Measurements from ENCODE around the gene TPD52L2. TPM values are rescaled to one million over a fixed set of nuclear protein-coding genes. Genes with fewer than 3 reads are reported as not detected.

TPD52L2 gene
- total RNA-seq, result 10 to 100 TPM; 37.9 to 39.5 TPM

DNA sequence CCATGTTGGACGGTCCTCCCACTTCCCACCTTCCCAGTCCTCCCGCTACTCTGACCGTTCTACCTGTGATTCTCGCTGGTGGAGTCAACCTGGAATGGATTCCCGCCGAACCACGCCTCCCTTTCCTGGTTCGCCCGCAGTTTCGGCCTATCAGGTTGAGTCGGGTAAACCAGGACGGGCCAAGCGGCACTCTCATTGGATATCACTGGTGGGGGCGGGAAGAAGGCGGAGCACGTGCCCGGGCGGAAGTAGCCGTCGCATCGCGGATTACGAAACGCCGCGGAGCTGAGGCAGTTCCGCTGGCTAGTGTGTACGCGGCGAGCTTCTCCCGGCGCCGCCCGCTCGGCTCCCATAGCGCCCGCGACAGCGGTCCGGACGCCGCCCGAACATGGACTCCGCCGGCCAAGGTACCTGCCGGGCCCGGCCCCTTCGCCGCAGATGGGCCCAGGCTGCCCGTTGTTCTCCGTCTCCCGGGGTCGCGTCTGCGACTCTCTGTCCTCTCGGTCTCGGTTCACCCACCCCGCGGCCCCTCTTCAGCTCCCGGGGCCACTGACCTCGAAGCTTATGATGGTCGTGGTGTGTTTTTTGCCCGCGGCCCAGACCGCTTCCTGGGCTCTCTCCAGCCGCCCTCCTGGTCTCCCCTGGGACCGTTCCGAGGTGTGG is at the start of gene TPD52L2:
TSS of gene TPD52L2 (plus strand) at position 293 of the 663 bp plus-strand sequence. CDS start at position 389, 96 bp downstream.
- DNase-seq (peak; percentile 95), ATAC-seq (ENCODE audit: low read depth) (peak; percentile 83)
- Mint-ChIP-seq H3K4me3 (peak within 1 kb of the TSS; percentile 100), H3K27ac (peak within 1 kb of the TSS; percentile 98), H3K4me1 (peaks cover 15% of the 10 kb centered on the region), H3K36me3 (peaks cover 8% of the 10 kb centered on the region), H3K27me3 (no peaks in the 10 kb centered on the region), H3K9me3 (no peaks in the 10 kb centered on the region)
- POLR2A ChIA-PET, result interaction anchor here (0.7 to 3.0 kb wide), 21 partner anchors 10 to 344 kb away, joined by 3 to 27 read pairs (median 5); partner anchors contain the start of genes ARFRP1, DNAJC5, GMEB2 and LIME1

DNA sequence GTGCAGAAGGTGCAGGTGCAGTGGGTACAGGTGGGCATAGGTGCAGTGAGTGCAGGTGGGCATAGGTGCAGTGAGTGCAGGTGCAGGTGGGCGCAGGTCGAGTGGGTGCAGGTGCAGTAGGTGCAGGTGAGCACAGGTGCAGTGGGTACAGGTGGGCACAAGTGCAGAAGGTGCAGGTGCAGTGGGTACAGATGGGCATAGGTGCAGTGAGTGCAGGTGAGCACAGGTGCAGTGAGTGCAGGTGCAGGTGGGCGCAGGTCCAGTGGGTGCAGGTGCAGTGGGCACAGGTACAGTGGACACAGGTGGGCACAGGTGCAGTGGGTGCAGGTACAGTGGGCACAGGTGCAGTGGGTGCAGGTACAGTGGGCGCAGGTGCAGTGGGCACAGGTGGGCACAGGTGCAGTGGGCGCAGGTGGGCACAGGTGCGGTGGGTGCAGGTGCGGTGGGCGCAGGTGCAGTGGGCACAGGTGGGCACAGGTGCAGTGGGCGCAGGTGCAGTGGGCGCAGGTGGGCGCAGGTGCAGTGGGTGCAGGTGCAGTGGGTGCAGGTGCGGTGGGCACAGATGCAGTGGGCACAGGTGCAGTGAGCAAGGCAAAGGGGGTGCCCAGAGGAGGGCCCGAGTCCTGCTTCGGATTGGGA is 49.3 kb upstream of the TPD52L2 start:
- POLR2A ChIA-PET, result no interaction called here
- Mint-ChIP-seq H3K36me3 (no peaks in the 10 kb centered on the region), H3K9me3 (no peaks in the 10 kb centered on the region), H3K4me1 (no peaks in the 10 kb centered on the region), H3K27ac (no peak overlapping the region), H3K27me3 (peaks cover 7% of the 10 kb centered on the region), H3K4me3 (no peak overlapping the region)
- ATAC-seq (ENCODE audit: low read depth) (no peak), DNase-seq (no peak)

DNA sequence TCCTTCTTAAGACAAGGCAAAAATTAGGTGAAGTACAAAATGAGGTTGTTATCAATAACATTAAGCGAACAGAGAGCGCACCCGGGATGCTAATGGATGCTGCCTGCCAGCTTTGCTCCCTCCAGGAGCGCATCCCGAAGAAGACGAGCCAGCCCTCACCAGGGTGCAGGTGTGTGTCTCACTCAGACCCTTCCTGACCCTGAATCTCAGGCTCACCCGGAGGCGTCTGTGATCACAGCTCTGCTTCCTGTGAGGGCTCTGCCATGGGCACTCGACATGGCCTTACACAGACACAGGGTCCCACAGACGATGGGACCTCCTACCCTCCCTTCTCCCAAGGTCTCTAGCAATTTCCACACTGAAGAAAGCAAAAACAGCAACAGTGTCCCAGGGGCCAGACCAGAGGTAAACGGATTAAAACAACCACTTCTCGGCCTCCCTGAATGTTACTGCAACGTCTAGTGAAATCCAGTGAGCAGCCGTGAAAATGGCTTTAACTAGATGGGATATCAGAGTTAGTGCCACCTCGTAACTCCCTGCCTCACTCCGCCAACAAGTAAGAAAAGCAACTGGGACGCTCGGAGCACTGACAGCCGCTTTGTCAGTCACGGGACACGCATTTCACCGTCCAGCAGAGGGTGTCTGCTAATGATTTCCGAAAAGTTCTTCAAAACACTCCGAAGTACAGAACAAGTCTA is 45.7 kb upstream of the TPD52L2 start:
- DNase-seq, result no peak
- Mint-ChIP-seq H3K27me3 (peaks cover 10% of the 10 kb centered on the region), H3K9me3 (no peaks in the 10 kb centered on the region), H3K36me3 (no peaks in the 10 kb centered on the region), H3K4me3 (no peak overlapping the region), H3K27ac (no peak overlapping the region), H3K4me1 (no peaks in the 10 kb centered on the region)
- POLR2A ChIA-PET, result no interaction called here
- no peak for ATAC-seq (ENCODE audit: low read depth)

DNA sequence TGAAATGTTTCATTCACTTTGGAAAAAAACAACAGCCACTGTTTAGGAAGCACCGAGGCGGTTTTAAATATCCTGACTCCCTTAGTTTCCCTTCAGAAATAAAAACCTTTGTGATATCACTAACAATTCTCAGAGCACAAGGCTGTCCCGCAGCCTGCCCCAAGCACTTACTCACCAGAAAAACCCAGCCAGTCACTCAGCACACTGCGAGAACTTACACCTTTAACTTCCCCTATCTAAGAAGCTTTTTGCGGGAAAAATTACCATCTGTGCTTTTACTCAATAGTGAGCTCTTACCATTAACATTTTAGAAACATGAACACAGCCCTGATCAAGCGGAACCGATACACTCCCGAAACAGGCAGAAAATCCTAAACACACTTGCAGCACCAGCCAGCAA is 43.3 kb upstream of the TPD52L2 start:
- no peak for DNase-seq
- no peaks in the 10 kb centered on the region for H3K36me3 Mint-ChIP-seq

DNA sequence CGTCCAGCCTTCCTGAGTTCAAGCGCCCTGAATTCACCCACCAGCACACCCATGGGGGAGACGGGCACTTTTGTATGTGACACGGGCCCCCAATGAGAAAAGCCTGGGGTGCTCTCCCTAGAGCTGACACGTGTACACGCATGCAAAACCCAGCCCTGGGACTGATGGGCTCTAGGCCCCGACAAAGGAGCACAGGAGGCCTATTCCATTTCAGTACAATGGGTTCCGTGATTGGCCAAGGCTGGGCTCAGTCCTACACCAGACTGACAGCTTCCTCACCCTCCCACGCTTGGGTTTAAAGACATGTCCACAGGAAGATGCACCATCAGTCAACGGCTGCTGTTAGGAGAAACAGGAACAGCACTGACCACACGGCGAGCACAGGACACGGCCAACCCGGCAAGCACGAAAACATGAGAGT is 42.8 kb upstream of the TPD52L2 start:
- POLR2A ChIA-PET, result no interaction called here
- Mint-ChIP-seq H3K27me3 (peaks cover 21% of the 10 kb centered on the region), H3K36me3 (no peaks in the 10 kb centered on the region), H3K4me1 (no peaks in the 10 kb centered on the region), H3K27ac (no peak overlapping the region), H3K4me3 (no peak overlapping the region), H3K9me3 (no peaks in the 10 kb centered on the region)
- ATAC-seq (ENCODE audit: low read depth) (no peak), DNase-seq (no peak)

More for the DNA sequence above, 43.3 kb upstream of the TPD52L2 start:
- POLR2A ChIA-PET, result no interaction called here
- Mint-ChIP-seq H3K27ac (no peak overlapping the region), H3K9me3 (no peaks in the 10 kb centered on the region), H3K4me1 (no peaks in the 10 kb centered on the region), H3K4me3 (no peak overlapping the region), H3K27me3 (peaks cover 21% of the 10 kb centered on the region)
- ATAC-seq (ENCODE audit: low read depth), result no peak

DNA sequence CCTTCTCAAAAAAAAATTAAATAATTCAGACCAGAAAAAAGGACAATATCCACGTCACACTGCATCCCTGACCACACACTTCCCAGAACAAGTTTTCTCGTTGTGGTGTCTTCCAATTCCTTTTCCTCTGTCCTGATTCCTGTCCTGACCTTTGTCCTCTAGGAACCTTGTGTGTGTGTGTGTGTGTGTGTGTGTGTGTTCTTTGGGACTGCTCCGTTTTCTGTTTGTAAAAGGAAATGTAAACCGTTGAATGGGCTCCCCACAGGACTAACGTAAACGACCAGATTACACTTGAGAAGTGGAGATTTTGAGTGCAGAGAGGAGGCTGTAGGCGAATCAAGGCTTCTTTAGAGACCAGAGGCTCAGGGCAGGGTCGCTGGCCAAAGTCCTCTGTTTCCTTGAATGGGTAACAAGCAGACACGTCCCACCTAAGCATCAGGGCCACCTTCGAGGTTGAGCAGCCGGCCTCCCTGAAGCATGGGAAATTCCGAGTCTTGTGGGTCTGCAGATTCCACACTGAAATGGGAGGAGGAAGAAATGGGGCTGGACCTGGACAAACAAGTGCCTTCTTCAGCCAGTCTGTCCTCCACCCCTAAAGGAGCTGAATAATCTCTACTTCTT is 41.3 kb upstream of the TPD52L2 start:
- H3K27ac Mint-ChIP-seq, result no peak overlapping the region

DNA sequence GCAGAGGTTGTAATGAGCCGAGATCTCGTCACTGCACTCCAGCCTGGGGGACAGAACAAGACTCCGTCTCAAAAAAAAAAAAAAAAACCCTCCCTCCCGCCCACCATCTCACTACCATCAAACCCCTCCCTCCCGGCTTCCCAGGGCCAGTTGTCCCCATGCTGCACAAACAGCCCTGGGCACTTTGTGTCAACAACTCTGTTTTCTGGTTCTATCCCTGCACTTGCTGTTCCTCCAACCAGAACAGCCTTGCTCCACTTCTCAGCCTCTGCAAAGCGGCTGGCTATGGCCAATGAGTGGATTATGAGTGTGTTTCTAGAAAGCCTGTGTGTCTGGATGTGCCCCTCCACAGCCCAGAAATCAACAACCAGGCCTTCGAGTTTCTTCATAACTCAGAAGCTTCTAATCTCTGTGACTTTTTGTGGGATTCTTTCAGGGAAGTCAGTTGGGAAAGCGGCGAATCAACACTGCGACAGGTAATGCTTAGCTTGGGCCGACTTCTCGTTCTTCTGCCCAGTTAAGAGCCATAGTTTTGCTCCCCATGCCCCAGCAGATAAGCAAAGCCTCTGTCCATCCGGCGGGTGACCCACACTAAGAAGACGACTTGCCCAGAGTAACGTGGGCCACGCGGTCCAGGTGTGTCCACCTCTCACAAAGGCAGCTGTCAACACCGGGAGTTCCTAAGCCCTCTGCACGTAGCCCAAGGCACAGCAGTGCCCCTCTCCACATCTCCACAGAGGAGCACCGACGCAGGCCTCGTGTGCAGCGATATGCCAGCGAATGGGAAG is 39.5 kb upstream of the TPD52L2 start:
- Mint-ChIP-seq H3K4me1 (peaks cover 6% of the 10 kb centered on the region), H3K4me3 (no peak overlapping the region), H3K9me3 (no peaks in the 10 kb centered on the region), H3K36me3 (peaks cover 1% of the 10 kb centered on the region), H3K27ac (no peak overlapping the region), H3K27me3 (peaks cover 44% of the 10 kb centered on the region)
- POLR2A ChIA-PET, result no interaction called here
- DNase-seq (no peak), ATAC-seq (ENCODE audit: low read depth) (no peak)

More for the DNA sequence above, 41.3 kb upstream of the TPD52L2 start:
- no peaks in the 10 kb centered on the region for H3K9me3 Mint-ChIP-seq
- ATAC-seq (ENCODE audit: low read depth) (no peak), DNase-seq (no peak)
- H3K36me3 Mint-ChIP-seq, result no peaks in the 10 kb centered on the region
- POLR2A ChIA-PET, result no interaction called here
- H3K4me3 Mint-ChIP-seq, result no peak overlapping the region
- peaks cover 31% of the 10 kb centered on the region for H3K27me3 Mint-ChIP-seq
- H3K4me1 Mint-ChIP-seq, result no peaks in the 10 kb centered on the region

DNA sequence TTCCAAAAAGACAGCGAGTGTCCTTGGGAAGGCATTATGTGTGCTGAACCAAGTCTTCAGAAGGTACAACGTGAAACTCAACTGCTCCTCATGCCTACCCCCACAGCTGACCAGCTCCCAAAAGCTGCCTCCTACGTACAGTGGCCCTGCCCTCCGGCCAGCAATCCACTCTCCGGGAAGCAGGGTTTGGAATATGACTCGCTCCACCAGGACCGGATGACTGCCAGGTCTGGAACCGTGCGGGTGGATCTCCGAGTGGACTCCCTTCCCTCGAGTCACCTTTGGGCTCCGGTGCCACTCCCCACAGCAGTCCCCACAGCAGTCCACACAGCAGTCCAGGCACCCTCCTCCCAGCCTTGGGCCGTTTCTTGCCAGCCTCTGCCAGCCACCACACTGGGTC is 38.3 kb upstream of the TPD52L2 start:
- Mint-ChIP-seq H3K9me3 (no peaks in the 10 kb centered on the region), H3K4me3 (no peak overlapping the region), H3K27ac (no peak overlapping the region), H3K27me3 (peaks cover 39% of the 10 kb centered on the region), H3K36me3 (peaks cover 1% of the 10 kb centered on the region), H3K4me1 (peaks cover 6% of the 10 kb centered on the region)
- no peak for ATAC-seq (ENCODE audit: low read depth)
- no peak for DNase-seq
- POLR2A ChIA-PET, result no interaction called here

DNA sequence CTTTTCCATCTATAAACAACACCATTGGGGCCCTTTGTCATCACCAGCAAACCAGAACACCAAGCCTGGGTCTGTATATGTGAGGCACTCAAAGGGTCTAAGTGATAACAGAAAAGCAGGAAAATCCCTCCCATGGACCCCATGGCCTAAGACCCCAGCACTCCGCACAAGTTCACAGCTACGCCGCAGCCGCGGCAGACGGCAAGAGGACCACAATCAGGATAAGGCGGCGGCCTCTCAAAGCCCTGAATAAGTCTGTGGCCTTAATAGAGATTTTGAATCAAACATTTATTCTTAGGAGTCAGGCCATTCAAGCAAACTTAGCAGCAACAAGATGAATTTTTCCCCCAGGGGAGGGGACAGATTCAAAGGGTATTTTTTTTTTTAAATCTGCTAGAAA is 36.9 kb upstream of the TPD52L2 start:
- Mint-ChIP-seq H3K4me3 (no peak overlapping the region), H3K36me3 (peaks cover 1% of the 10 kb centered on the region), H3K9me3 (no peaks in the 10 kb centered on the region), H3K4me1 (peaks cover 6% of the 10 kb centered on the region), H3K27me3 (peaks cover 48% of the 10 kb centered on the region), H3K27ac (no peak overlapping the region)
- ATAC-seq (ENCODE audit: low read depth) (no peak), DNase-seq (no peak)
- POLR2A ChIA-PET, result no interaction called here

DNA sequence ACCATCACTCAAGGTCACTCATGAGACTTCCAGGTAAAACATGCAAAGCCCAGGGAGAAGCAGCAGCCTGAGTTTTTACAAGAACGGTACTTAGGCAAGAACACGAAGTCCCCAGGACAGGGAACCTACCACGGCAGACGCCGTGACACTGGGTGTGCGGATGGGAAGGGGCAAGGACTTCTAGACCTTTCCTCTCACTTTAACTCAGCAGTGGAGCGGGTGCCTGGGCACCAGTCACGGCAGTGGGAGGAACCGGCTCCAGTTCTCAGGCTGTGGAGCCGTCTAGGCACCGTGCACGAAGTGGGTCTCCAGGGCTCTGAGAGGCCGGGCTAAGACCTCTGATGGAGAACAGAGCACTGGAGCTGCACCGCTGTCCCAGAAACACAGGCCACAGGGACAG is 36.5 kb upstream of the TPD52L2 start:
- ATAC-seq (ENCODE audit: low read depth) (no peak), DNase-seq (no peak)
- H3K4me1 Mint-ChIP-seq, result peaks cover 6% of the 10 kb centered on the region
- H3K4me3 Mint-ChIP-seq, result no peak overlapping the region
- no peak overlapping the region for H3K27ac Mint-ChIP-seq
- peaks cover 1% of the 10 kb centered on the region for H3K36me3 Mint-ChIP-seq
- POLR2A ChIA-PET, result no interaction called here
- H3K27me3 Mint-ChIP-seq, result peaks cover 52% of the 10 kb centered on the region
- H3K9me3 Mint-ChIP-seq, result no peaks in the 10 kb centered on the region

DNA sequence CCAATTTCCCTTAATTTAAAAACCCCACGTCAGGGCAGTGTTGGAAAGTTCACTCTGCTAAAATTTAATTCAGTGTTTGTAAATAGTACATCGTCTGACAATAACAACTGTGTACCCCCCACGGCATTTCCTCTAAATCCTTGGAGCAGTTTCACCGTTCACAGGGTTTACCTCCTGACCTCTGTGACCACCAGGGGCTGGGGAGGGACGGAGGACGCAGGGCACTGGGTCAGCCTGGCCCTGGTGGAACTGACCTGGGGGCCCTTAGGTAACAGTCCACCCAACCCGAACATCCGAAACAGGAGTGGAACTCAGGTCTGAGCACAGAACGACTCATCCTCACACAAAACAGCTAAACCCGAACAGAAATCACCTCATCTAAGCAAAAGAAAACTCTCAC is 36.1 kb upstream of the TPD52L2 start:
- ATAC-seq (ENCODE audit: low read depth) (no peak), DNase-seq (no peak)
- Mint-ChIP-seq H3K27me3 (peaks cover 51% of the 10 kb centered on the region), H3K4me1 (peaks cover 6% of the 10 kb centered on the region), H3K36me3 (peaks cover 1% of the 10 kb centered on the region), H3K27ac (no peak overlapping the region), H3K4me3 (no peak overlapping the region), H3K9me3 (no peaks in the 10 kb centered on the region)
- POLR2A ChIA-PET, result interaction anchor here (0.8 kb wide), 1 partner anchor 249 kb away, joined by 3 read pairs; no protein-coding TSS in a partner anchor

DNA sequence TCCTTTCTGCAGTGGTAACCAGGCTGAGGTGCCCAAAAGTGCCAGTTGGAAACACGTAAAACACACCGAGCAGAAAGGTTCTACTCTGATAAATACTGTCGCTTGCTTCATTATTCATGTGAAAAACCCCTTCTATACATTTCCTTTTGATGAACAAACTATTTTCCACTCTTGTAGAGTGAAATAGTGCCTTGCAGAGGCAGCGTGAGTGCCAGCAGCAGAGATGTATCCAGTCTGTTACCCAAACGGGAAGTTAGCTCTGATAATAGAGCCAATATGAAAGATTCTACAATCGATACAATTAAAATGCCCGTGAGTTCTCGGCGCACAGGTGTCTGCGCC is 35.5 kb upstream of the TPD52L2 start:
- Mint-ChIP-seq H3K36me3 (peaks cover 1% of the 10 kb centered on the region), H3K9me3 (no peaks in the 10 kb centered on the region), H3K27ac (no peak overlapping the region), H3K4me1 (peaks cover 6% of the 10 kb centered on the region), H3K4me3 (peak overlapping the region; percentile 83), H3K27me3 (peaks cover 50% of the 10 kb centered on the region)
- DNase-seq (no peak), ATAC-seq (ENCODE audit: low read depth) (no peak)
- POLR2A ChIA-PET, result interaction anchor here (0.8 kb wide), 1 partner anchor 248 kb away, joined by 3 read pairs; no protein-coding TSS in a partner anchor
